GM12878 (cell line): Measurements from ENCODE around the gene ZNF701. TPM values are rescaled to one million over a fixed set of nuclear protein-coding genes. Genes with fewer than 3 reads are reported as not detected.

Experiments
- ATF2 ChIP-seq: IDR thresholded peaks from 2 replicates; pipeline ENCODE4 v1.6.1; 2012; ENCODE audit warnings: low read length, inconsistent platforms
- CEBPB ChIP-seq, 2 experiments: fragments of 150-350 bp in 1 of 2; IDR thresholded peaks; 2 replicates each; pipeline ENCODE4 v1.6.1; 2012 to 2014; ENCODE audit warnings: low read depth in 2 of 2, low read length in 2 of 2, borderline replicate concordance in 1 of 2, inconsistent platforms in 1 of 2
- EGR1 ChIP-seq, 2 experiments: IDR thresholded peaks; 1 replicate in 1 of 2; 2 replicates in 1 of 2; pipeline ENCODE4 v1.6.1; 2011 to 2012; ENCODE audit warnings: low read depth in 2 of 2, low read length in 2 of 2, borderline replicate concordance in 1 of 2, mild to moderate bottlenecking in 1 of 2, moderate library complexity in 1 of 2
- ELK1 ChIP-seq: IDR thresholded peaks from 2 replicates; pipeline ENCODE4 v1.6.1; 2012; ENCODE audit warnings: low read depth, low read length, improper control_type of control experiment
- GABPA ChIP-seq: IDR thresholded peaks from 2 replicates; pipeline ENCODE4 v1.6.1; 2014; ENCODE audit warnings: antibody characterized with exemption, low read depth, mild to moderate bottlenecking, inconsistent platforms
- IKZF1 ChIP-seq: fragments of 450-650 bp; conservative IDR thresholded peaks from 2 replicates; pipeline ENCODE4 v1.6.1; 2017; ENCODE audit warnings: antibody characterized with exemption, mild to moderate bottlenecking
- IKZF2 ChIP-seq, 2 experiments: fragments of 450-650 bp; IDR thresholded peaks; 2 replicates each; pipeline ENCODE4 v1.6.1; 2017; ENCODE audit warnings: mild to moderate bottlenecking in 2 of 2, moderate library complexity in 2 of 2
- KAT2A ChIP-seq: conservative IDR thresholded peaks from 2 replicates; pipeline ENCODE4 v1.6.1; 2011; ENCODE audit warnings: low read depth, low read length; ENCODE audit not compliant: control insufficient read depth
- LARP7 ChIP-seq: fragments of 450-650 bp; IDR thresholded peaks from 2 replicates; pipeline ENCODE4 v1.6.1; 2017; ENCODE audit warnings: mild to moderate bottlenecking
- MLLT1 ChIP-seq: fragments of 450-650 bp; IDR thresholded peaks from 2 replicates; pipeline ENCODE4 v1.6.1; 2016; ENCODE audit warnings: mild to moderate bottlenecking
- MYC ChIP-seq: IDR thresholded peaks from 2 replicates; pipeline ENCODE4 v1.6.1; 2011; ENCODE audit warnings: mild to moderate bottlenecking, low read length, moderate library complexity, inconsistent platforms; ENCODE audit not compliant: insufficient read depth, insufficient replicate concordance, insufficient read length, severe bottlenecking
- NR2C1 ChIP-seq: fragments of 450-650 bp; IDR thresholded peaks from 2 replicates; pipeline ENCODE4 v1.6.1; 2017; ENCODE audit warnings: antibody characterized with exemption, mild to moderate bottlenecking, moderate library complexity
- POU2F2 ChIP-seq: IDR thresholded peaks from 3 replicates; pipeline ENCODE4 v1.6.1; 2011; ENCODE audit warnings: low read depth, mild to moderate bottlenecking, low read length, borderline replicate concordance
- SMAD1 ChIP-seq: fragments of 450-650 bp; IDR thresholded peaks from 2 replicates; pipeline ENCODE4 v1.6.1; 2018; ENCODE audit warnings: mild to moderate bottlenecking, low read depth; ENCODE audit not compliant: partially characterized antibody
- SMC3 ChIP-seq: IDR thresholded peaks from 2 replicates; pipeline ENCODE4 v1.6.1; 2011; ENCODE audit warnings: low read length, improper control_type of control experiment, borderline replicate concordance
- SPI1 ChIP-seq: IDR thresholded peaks from 2 replicates; pipeline ENCODE4 v1.6.1; 2011; ENCODE audit warnings: low read depth, mild to moderate bottlenecking, low read length, moderate library complexity, borderline replicate concordance; ENCODE audit not compliant: insufficient read depth
- TARDBP ChIP-seq: IDR thresholded peaks from 2 replicates; pipeline ENCODE4 v1.6.1; 2016; ENCODE audit warnings: borderline replicate concordance
- TCF12 ChIP-seq: IDR thresholded peaks from 2 replicates; pipeline ENCODE4 v1.6.1; 2011; ENCODE audit warnings: low read depth, mild to moderate bottlenecking, low read length
- YY1 ChIP-seq: IDR thresholded peaks from 2 replicates; pipeline ENCODE4 v1.6.1; 2011; ENCODE audit warnings: low read depth, mild to moderate bottlenecking, low read length
- ZBTB40 ChIP-seq: fragments of 450-650 bp; IDR thresholded peaks from 2 replicates; pipeline ENCODE4 v1.6.1; 2016; ENCODE audit warnings: mild to moderate bottlenecking, moderate library complexity, borderline replicate concordance
- polyA plus RNA-seq, 11 experiments: library from polyadenylated mRNA; depleted of rRNA in 4 of 11; unstranded in 6 of 11; stranded (reverse) in 5 of 11; fragments of >200 nt; fragmentation: Nextera tagmentation in 4 of 11; fragmentation: Illumina TruSeq in 1 of 11; extraction: Ambion mirVana in 4 of 11; extraction: Trizol in 1 of 11; gene quantifications; 1 replicate in 1 of 11; 2 replicates in 10 of 11; pipeline versions ENCODE4 v1.2.1 to v1.2.3, GENCODE V29; 2011 to 2016; ENCODE audit warnings: inconsistent platforms in 2 of 11, missing spikeins in 2 of 11, low read depth in 1 of 11
- total RNA-seq, 4 experiments: library from RNA; depleted of rRNA in 3 of 4; stranded (reverse); fragments of >200 nt in 3 of 4; fragmentation: Illumina TruSeq in 1 of 4; extraction: Trizol in 1 of 4; gene quantifications; 2 replicates each; pipeline versions ENCODE4 v1.2.1 to v1.2.3, GENCODE V29; 2013 to 2021

The ZNF701 gene
- total and polyA plus RNA-seq, 10 of the 15 experiments (the other 5 are each of a cell fraction or from before 2014, with no cell fraction given): 3.1 to 18.1 (median 8.0) TPM

- TF ChIP-seq SMAD1: no peak
- peak; percentile 85 for TF ChIP-seq NR2C1
- peak; percentile 92 to 93 for TF ChIP-seq IKZF2 (IDR thresholded peaks at IDR 0.05)
- peak; percentile 49; the same call in 1 of the 2 replicates for TF ChIP-seq TCF12
- TF ChIP-seq EGR1 (IDR thresholded peaks at IDR 0.05; ENCODE audit: borderline replicate concordance in 1 of 2, low read depth in 2 of 2, low read length in 2 of 2): peak; percentile 54 to 95
- TF ChIP-seq SPI1: peak; percentile 50; the same call in 1 of the 2 replicates
- peak; percentile 13; the same call in 1 of the 2 replicates for TF ChIP-seq MLLT1
- peak; percentile 69; the same call in 1 of the 2 replicates for TF ChIP-seq ZBTB40
- TF ChIP-seq IKZF1: peak; percentile 94
- TF ChIP-seq YY1: peak; percentile 65
- TF ChIP-seq ATF2: peak; percentile 62; the same call in 1 of the 2 replicates
- TF ChIP-seq LARP7: peak; percentile 48; the same call in 1 of the 2 replicates
- no peak for TF ChIP-seq TARDBP
- TF ChIP-seq ELK1: 0 out of 2 replicates have a peak, but pooled peaks have one; percentile 16
- TF ChIP-seq GABPA: peak; percentile 72
- no peak for TF ChIP-seq MYC
- no peak for TF ChIP-seq CEBPB (IDR thresholded peaks at IDR 0.05; ENCODE audit: borderline replicate concordance in 1 of 2, low read depth in 2 of 2, low read length in 2 of 2)
- TF ChIP-seq KAT2A: no peak
- TF ChIP-seq SMC3: peak; percentile 31; the same call in 1 of the 2 replicates
- 0 out of 3 replicates have a peak, but pooled peaks have one; percentile 35 for TF ChIP-seq POU2F2
Measured at GRCh38 chr19:52527134-52527955, 42.7 kb upstream of the ZNF701 start, which contains the start of gene ZNF808 (continued).
